Smooth muscle cell (in vitro differentiated cells): ENCODE measurements around the gene ANO9. TPM values are rescaled to one million over a fixed set of nuclear protein-coding genes. Genes with fewer than 3 reads are reported as not detected.

Experiments
- DNase-seq: peaks from one replicate; lab custom pipeline; 2025; ENCODE audit not compliant: unreplicated experiment; lab: John Stamatoyannopoulos, UW
- H2AFZ ChIP-seq: fragments of 200-600 bp; sonication (generic); 2 replicates; pipeline ENCODE4 v1.6.0; 2016; ENCODE audit warnings: antibody characterized with exemption, low read depth, mild to moderate bottlenecking
- H3F3A ChIP-seq: fragments of 200-600 bp; sonication (generic); 2 replicates; pipeline ENCODE4 v1.6.0; 2017; ENCODE audit warnings: antibody characterized with exemption, low read depth
- H3K27ac ChIP-seq: fragments of 200-600 bp; sonication (generic); 2 replicates; pipeline ENCODE4 v1.5.1; 2016; ENCODE audit warnings: low read depth, mild to moderate bottlenecking
- H3K27me3 ChIP-seq: fragments of 200-600 bp; sonication (generic); 2 replicates; pipeline ENCODE4 v1.6.1; 2016; ENCODE audit warnings: low read depth, mild to moderate bottlenecking
- H3K36me3 ChIP-seq: fragments of 200-600 bp; sonication (generic); 2 replicates; pipeline ENCODE4 v1.5.1; 2016; ENCODE audit warnings: low read depth
- H3K4me1 ChIP-seq: fragments of 200-600 bp; sonication (generic); 2 replicates; pipeline ENCODE4 v1.5.1; 2016; ENCODE audit warnings: low read depth
- H3K4me2 ChIP-seq: fragments of 200-600 bp; sonication (generic); 2 replicates; pipeline ENCODE4 v1.6.0; 2016; ENCODE audit warnings: mild to moderate bottlenecking
- H3K4me3 ChIP-seq: fragments of 200-600 bp; sonication (generic); 2 replicates; pipeline ENCODE4 v1.5.1; 2016; ENCODE audit warnings: mild to moderate bottlenecking
- H3K79me2 ChIP-seq: fragments of 200-600 bp; sonication (generic); 2 replicates; pipeline ENCODE4 v1.6.0; 2016; ENCODE audit warnings: low read depth, mild to moderate bottlenecking
- H3K9ac ChIP-seq: fragments of 200-600 bp; sonication (generic); 2 replicates; pipeline ENCODE4 v1.6.0; 2016; ENCODE audit warnings: low read depth
- H3K9me3 ChIP-seq: fragments of 200-600 bp; sonication (generic); replicated peaks from 2 replicates; pipeline ENCODE4 v1.5.1; 2016; ENCODE audit warnings: low read depth
- H4K20me1 ChIP-seq: fragments of 200-600 bp; sonication (generic); 2 replicates; pipeline ENCODE4 v1.6.0; 2016; ENCODE audit warnings: low read depth
- CTCF ChIP-seq: fragments of 200-600 bp; sonication (generic); IDR thresholded peaks from 2 replicates; pipeline ENCODE4 v1.5.1; 2017; ENCODE audit warnings: borderline replicate concordance, mild to moderate bottlenecking, antibody characterized with exemption; ENCODE audit not compliant: insufficient read depth, poor library complexity, severe bottlenecking
- WGBS: methylation state at CpG from one replicate; pipeline ENCODE4 v1.1.7; 2016; ENCODE audit warnings: low lambda C conversion rate; 5-methylcytosine and 5-hydroxymethylcytosine counted together
- polyA plus RNA-seq: library from polyadenylated mRNA; unstranded; fragments of >200 nt; fragmentation: Nextera tagmentation; extraction: Ambion mirVana; gene quantifications from 2 replicates; pipeline ENCODE4 v1.2.1, GENCODE V29; 2016
- total RNA-seq: library from RNA; depleted of rRNA; stranded (reverse); fragments of >200 nt; gene quantifications from 2 replicates; pipeline ENCODE4 v1.2.3, GENCODE V29; 2014

ANO9 gene
- total and polyA plus RNA-seq, 2 experiments from 2014 or later, result 0.67 to 1.5 TPM

- H3K27me3 ChIP-seq, result no peaks in the 10 kb centered on the region
- no peaks in the 10 kb centered on the region for H3K9me3 ChIP-seq
- H3K79me2 ChIP-seq, result peaks cover 48% of the 10 kb centered on the region
- peaks cover 6% of the 10 kb centered on the region for H3F3A ChIP-seq
- H3K27ac ChIP-seq, result peak within 1 kb of the TSS; percentile 75
- H3K4me3 ChIP-seq, result peak within 1 kb of the TSS; percentile 98
- H3K36me3 ChIP-seq, result no peaks in the 10 kb centered on the region
- peak within 1 kb of the TSS; percentile 99 for H3K4me2 ChIP-seq
- peak within 1 kb of the TSS; percentile 90 for H3K9ac ChIP-seq
- no peak for TF ChIP-seq CTCF
- WGBS, result 1% methylated on average over 89 of the region's 108 CpGs
- peak within 1 kb of the TSS; percentile 91 for H2AFZ ChIP-seq
- peaks cover 21% of the 10 kb centered on the region for H4K20me1 ChIP-seq
- peak; percentile 73 for DNase-seq
- peaks cover 8% of the 10 kb centered on the region for H3K4me1 ChIP-seq
Observed at GRCh38 chr11:449889-450808, 8.3 kb upstream of the ANO9 start, which contains the start of gene PTDSS2. PTDSS2 (plus strand) TSS chr11:450279; CDS start chr11:450456, 177 bp downstream.

- 10% methylated on average over 35 of the region's 55 CpGs for whole genome bisulfite sequencing
- no peak overlapping the region for H3K9ac ChIP-seq
- peak overlapping the region; percentile 65 for H2AFZ ChIP-seq
- peak overlapping the region; percentile 88 for H3K4me2 ChIP-seq
- TF ChIP-seq CTCF, result peak; percentile 90
- H3K9me3 ChIP-seq, result no peaks in the 10 kb centered on the region
- peaks cover 30% of the 10 kb centered on the region for H3K79me2 ChIP-seq
- H4K20me1 ChIP-seq, result peaks cover 15% of the 10 kb centered on the region
- H3K4me3 ChIP-seq, result peak overlapping the region; percentile 74
- peaks cover 6% of the 10 kb centered on the region for H3F3A ChIP-seq
- H3K36me3 ChIP-seq, result no peaks in the 10 kb centered on the region
- peaks cover 8% of the 10 kb centered on the region for H3K4me1 ChIP-seq
- H3K27ac ChIP-seq, result peak overlapping the region; percentile 75
- no peaks in the 10 kb centered on the region for H3K27me3 ChIP-seq
- DNase-seq, result peak; percentile 84
Observed at GRCh38 chr11:447923-448731, 6.3 kb upstream of the ANO9 start.

GRCh38 chr11:446891-447290 is 5.1 kb upstream of the ANO9 start:
- TF ChIP-seq CTCF, result no peak
- DNase-seq, result no peak
- H3K79me2 ChIP-seq, result peaks cover 18% of the 10 kb centered on the region
- H2AFZ ChIP-seq, result no peak overlapping the region
- no peaks in the 10 kb centered on the region for H3K9me3 ChIP-seq
- H3F3A ChIP-seq, result peaks cover 6% of the 10 kb centered on the region
- no peaks in the 10 kb centered on the region for H3K36me3 ChIP-seq
- H3K9ac ChIP-seq, result no peak overlapping the region
- H4K20me1 ChIP-seq, result peaks cover 10% of the 10 kb centered on the region
- peaks cover 8% of the 10 kb centered on the region for H3K4me1 ChIP-seq
- H3K27ac ChIP-seq, result no peak overlapping the region
- H3K4me2 ChIP-seq, result no peak overlapping the region
- 82% methylated on average over 7 of the region's 7 CpGs for WGBS
- no peak overlapping the region for H3K4me3 ChIP-seq
- H3K27me3 ChIP-seq, result no peaks in the 10 kb centered on the region
